AG04449 (cell line): Measurements from ENCODE around the gene SMYD1.

Source experiments
- CTCF ChIA-PET: fragments of 350-600 bp; formaldehyde crosslinking; extraction: SDS; loops from one replicate; lab custom pipeline; 2021; ENCODE audit warnings: antibody characterized with exemption; lab: Yijun Ruan, JAX
- POLR2A ChIA-PET: fragments of 400-600, 350-600 bp; formaldehyde crosslinking; extraction: SDS; loops from one replicate; lab custom pipeline; 2020; ENCODE audit warnings: antibody characterized with exemption, inconsistent platforms; lab: Yijun Ruan, JAX
- DNase-seq: peaks from one replicate; pipeline ENCODE4 v3.0.0-alpha.2; 2010; ENCODE audit warnings: low read depth, low spot score
- H3K4me3 ChIP-seq: 2 replicates; pipeline ENCODE4 v1.5.1; 2011; ENCODE audit warnings: low read depth, mild to moderate bottlenecking, control low read depth, low read length
- CTCF ChIP-seq: IDR thresholded peaks from one replicate; pipeline ENCODE4 v1.5.1; 2011; ENCODE audit warnings: mild to moderate bottlenecking, moderate library complexity, low read length, control low read depth, inconsistent platforms; ENCODE audit not compliant: insufficient read depth; ENCODE audit errors: missing control alignments

Gene SMYD1

GRCh38 chr2:88085099-88085498 is 17.5 kb downstream of the SMYD1 start:
- H3K4me3 ChIP-seq = no peak overlapping the region
- no peak for DNase-seq
- CTCF ChIA-PET = interaction anchor here (1.0 kb wide), 1 partner anchor 25 kb away, joined by 4 read pairs; no protein-coding TSS in a partner anchor
- POLR2A ChIA-PET = no interaction called here
- no peak for TF ChIP-seq CTCF

GRCh38 chr2:88085602-88086001 is 18.0 kb downstream of the SMYD1 start:
- TF ChIP-seq CTCF = no peak
- DNase-seq = no peak
- ChIA-PET POLR2A (no interaction called here), CTCF (interaction anchor here (1.0 kb wide), 1 partner anchor 25 kb away, joined by 4 read pairs; no protein-coding TSS in a partner anchor)
- no peak overlapping the region for H3K4me3 ChIP-seq

- no peak for DNase-seq
- CTCF ChIA-PET = no interaction called here
Measured at GRCh38 chr2:88086401-88086800, 18.8 kb downstream of the SMYD1 start.

GRCh38 chr2:88087073-88087472 is 19.4 kb downstream of the SMYD1 start:
- CTCF ChIA-PET = no interaction called here
- POLR2A ChIA-PET = no interaction called here
- no peak overlapping the region for H3K4me3 ChIP-seq
- no peak for TF ChIP-seq CTCF
- no peak for DNase-seq

More at GRCh38 chr2:88086401-88086800, 18.8 kb downstream of the SMYD1 start:
- POLR2A ChIA-PET = no interaction called here
- TF ChIP-seq CTCF = no peak
- H3K4me3 ChIP-seq = no peak overlapping the region

GRCh38 chr2:88087763-88088162 is 20.1 kb downstream of the SMYD1 start:
- POLR2A ChIA-PET = no interaction called here
- CTCF ChIA-PET = no interaction called here
- H3K4me3 ChIP-seq = no peak overlapping the region
- DNase-seq = no peak
- no peak for TF ChIP-seq CTCF

GRCh38 chr2:88088999-88089398 is 21.4 kb downstream of the SMYD1 start:
- no peak overlapping the region for H3K4me3 ChIP-seq
- POLR2A ChIA-PET = no interaction called here
- no peak for DNase-seq
- CTCF ChIA-PET = interaction anchor here (1.4 kb wide), 1 partner anchor 29 kb away, joined by 7 read pairs; no protein-coding TSS in a partner anchor
- no peak for TF ChIP-seq CTCF
